GM15510 (cell line): ENCODE measurements around the gene ATF7.
A peak's percentile ranks its signal among the peaks of the same experiment; 100 is the strongest.

ENCODE experiments used
- POLR2A ChIP-seq: IDR thresholded peaks from 3 replicates; pipeline ENCODE4 v1.6.1; 2011; ENCODE audit warnings: borderline replicate concordance; ENCODE audit not compliant: insufficient read length; ENCODE audit errors: extremely low read depth

The ATF7 gene

GRCh38 chr12:53495903-53496751 is 130.1 kb downstream of the ATF7 start:
- no peak for TF ChIP-seq POLR2A

DNA sequence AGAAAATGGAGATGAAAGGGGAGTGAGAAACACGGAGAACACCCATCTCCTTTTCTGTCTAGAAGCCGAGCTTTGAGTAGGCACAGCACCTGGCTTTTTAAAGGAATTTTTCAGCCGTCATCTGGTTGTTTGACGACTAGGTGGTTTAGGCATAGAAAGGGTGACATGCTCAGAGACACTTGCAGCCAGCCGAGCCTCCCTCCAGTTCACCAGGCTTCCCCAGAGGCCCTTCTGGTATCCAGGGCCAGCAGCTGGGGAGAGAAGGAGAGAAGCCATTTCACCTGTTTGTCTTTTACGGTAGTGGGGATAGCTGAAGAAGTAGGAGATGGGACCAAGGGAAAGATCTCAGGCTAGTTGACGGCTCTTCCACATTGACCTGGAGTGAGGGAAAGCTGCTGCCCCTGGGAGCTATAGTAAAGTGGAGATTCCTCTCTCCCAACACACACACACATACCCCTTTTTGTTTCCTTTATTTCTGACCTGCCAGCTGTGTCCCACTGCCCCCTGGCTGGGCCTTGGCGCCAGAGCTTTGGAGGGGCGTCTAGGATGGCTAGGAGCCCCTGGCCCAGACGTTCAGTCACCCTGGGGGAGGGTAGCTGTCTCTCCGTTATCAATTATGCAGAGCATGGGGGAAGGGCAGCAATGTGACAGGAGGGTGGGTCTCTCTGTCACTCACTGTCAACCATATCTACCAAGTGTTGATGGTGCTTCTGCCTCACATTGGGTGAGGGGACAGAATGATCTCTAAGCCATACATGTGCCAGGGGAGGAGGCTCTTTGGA is 132.4 kb downstream of the ATF7 start:
- TF ChIP-seq POLR2A: no peak

DNA sequence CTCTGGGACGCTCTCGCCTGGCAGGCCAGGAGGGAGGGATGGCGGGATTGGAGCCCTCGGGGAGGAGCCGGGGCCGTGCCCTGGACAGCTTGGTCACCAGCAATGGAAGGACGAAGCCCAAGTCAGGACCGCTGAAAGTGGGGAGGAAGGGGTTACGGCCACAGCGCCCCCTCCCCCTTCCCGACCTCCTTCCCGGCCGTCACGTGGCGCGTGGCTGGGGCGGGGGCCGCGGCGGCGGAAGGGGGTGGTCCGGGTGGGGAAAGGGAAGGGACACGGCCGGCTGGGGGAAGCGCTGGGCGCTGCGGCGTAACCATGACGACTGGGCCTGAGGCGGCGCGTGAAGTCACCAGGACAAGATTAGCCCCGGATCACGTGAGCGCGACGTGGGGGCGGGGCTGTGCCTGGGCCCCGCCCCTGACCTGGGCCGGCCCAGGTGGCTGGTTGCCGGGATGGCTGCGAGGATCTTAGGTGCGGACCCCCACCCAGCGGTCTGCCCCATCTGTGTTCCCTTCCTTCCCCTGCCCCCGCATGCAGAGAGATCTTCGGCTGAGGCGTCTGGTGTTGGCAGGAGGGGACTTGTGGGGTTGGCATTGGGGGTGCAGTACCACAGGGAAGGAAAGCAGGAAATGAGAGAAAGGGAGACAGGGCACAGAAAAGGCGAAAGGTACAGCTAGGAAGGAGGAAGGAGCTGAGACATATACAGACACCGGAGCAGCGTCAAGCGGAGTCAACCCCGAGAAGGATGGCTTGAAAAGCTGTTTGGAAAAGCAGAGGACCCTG is 133.2 kb downstream of the ATF7 start:
- TF ChIP-seq POLR2A: peak; percentile 84

- TF ChIP-seq POLR2A: no peak
Measured at GRCh38 chr12:53492188-53492587, 134.0 kb downstream of the ATF7 start.

DNA sequence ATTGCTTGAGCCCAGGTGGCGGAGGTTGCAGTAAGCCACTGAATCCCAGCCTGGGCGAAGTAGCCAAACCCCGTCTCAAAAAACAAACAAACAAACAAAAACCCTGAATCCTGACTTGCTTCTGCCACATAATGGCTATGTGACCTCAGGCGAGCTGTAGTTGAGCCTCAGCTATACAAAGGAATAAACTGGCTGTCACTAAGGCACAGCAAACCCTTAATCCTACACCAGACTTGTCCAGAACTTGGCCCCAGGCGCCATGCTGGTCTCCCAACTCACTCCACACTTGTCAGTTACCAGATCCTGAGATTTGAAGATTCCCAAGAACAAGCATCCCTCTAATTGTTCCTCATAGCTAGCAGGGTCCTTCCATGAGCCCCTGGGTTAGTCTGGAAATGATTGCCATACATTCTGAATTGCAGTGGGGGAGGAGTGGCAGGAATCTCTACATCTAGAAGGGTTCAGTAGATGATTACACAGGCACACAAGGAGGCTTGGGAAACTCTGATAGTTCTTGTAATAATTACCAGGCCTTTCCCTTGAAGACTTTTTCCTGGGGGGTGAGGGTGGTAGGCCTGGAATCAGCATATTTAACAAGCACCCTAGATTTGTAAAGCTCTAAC is 136.8 kb downstream of the ATF7 start:
- no peak for TF ChIP-seq POLR2A

DNA sequence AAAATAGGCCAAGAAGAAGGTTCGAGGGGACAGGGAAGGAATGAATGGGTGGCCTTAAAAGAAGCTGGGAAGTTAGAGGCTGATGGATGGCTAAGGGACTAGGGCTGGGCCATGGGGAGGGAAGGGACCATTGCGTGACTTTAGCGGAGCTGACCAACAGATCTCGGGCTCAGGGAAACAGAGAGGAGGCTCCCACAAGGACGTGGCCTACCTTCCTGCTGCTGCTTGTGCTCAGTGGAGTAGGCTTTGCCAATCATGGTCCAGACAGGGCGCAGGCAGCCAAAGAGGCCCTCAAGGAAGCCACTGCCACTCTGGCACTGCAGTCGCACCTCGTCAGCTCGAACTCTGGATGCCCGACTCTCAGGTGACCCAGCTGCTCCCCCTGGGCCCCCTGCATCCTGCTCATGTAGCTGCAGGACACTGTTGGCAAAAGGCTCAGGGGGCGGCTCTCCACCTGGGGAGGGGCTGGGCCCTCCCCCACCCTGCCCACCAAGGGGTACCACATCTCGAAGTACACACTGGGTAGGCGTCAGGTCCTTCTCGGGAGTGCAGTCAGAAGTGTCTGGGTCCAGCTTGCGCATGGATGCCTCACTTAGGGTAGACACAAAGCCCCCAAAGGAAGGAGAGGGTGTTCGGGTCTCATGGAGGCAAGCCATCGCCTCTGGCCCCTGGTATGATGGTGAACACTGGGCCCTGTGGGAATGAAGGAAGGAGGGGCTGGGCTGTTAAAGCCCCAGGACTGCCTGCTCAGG is 139.3 kb downstream of the ATF7 start:
- TF ChIP-seq POLR2A: no peak

GRCh38 chr12:53485955-53486735 is 140.0 kb downstream of the ATF7 start:
- TF ChIP-seq POLR2A: no peak

DNA sequence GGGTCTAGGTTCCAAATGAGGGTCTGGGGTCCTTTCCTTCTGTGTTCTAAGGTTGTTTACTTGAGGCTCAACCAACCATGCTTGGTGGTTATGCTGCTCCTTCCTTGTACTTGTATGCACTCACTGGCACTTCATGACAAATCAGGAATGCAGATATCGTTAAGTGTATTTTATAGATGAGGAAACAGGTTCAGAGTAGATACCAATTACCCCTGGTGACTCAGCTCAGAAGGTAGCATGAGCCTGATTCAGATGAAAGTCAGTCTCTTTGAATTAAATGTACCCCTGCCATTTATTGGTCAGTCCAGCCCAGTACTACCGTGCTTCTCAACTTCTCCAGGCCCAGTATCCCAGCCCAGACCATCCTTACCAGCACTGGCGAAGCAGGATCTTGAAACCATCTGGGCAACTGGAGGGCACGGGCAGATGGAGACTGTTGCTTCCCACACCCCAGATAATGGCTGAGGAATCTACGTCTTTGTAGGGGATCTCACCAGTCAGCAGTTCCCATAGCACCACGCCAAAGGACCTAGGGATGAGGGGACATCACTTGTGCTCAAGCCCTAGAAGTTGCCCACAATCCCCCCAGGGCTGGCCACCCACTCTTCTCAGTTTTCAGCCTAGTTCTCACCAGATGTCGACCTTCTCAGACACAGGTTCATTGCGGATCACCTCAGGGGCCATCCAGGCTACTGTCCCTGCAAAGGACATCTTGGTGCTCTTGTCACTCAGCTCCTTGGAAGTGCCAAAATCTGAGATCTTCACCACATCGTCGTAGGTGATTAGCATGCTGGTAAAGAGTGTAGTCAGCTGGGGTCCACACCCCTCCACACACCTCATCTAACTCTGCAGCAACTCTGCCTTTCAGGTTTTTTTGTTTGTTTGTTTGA is 141.3 kb downstream of the ATF7 start:
- TF ChIP-seq POLR2A: no peak

- no peak for TF ChIP-seq POLR2A
Measured at GRCh38 chr12:53483979-53484377, 142.2 kb downstream of the ATF7 start.

- TF ChIP-seq POLR2A: no peak
Measured at GRCh38 chr12:53483225-53483978, 142.8 kb downstream of the ATF7 start.

DNA sequence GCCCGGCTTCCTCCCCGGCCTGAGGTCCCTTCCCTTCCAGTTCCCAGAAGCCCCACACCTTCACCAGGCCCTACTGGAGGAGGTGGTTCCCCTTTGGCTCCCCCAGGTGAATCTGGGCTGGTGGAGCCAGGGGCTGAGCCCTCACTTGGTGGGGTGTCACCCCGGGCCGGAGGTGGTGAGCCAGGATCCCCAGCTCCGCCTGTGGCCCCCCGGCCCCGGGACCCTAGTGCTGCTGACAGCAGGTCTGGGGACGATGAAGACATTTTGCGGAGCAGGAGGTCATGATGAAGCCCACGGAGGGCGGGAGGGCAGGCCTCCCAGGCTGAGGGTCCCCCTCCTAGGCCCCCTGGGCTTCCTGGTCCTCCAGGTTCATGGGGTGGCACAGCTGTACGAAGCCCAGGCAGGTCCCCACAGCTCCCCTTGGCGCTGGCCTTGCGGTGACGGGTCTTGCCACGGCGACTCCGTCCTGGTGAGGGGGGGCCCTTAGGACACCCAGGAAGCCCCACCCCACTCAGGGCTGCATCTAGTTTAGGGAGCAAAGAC is 143.5 kb downstream of the ATF7 start:
- no peak for TF ChIP-seq POLR2A
